Esophagus (tissue), 2 donors: ENCODE data around the gene PTGES2. TPM values are rescaled to one million over a fixed set of nuclear protein-coding genes. Genes with fewer than 3 reads are reported as not detected.
A peak's percentile ranks its signal among the peaks of the same experiment; 100 is the strongest.

ENCODE experiments used
- H3K27ac ChIP-seq, 2 donors: one replicate each; pipeline ENCODE4 v1.5.1; 2013; ENCODE audit warnings: low read depth in 2 of 2, mild to moderate bottlenecking in 2 of 2, inconsistent platforms in 1 of 2, low read length in 1 of 2, moderate library complexity in 1 of 2
- H3K27me3 ChIP-seq, 2 donors: one replicate each; pipeline ENCODE4 v1.6.1; 2013; ENCODE audit warnings: low read length in 2 of 2, control low read depth in 1 of 2, mild to moderate bottlenecking in 1 of 2; ENCODE audit not compliant: insufficient read depth in 2 of 2, control insufficient read depth in 1 of 2
- H3K36me3 ChIP-seq, 2 donors: one replicate each; pipeline ENCODE4 v1.6.1; 2013; ENCODE audit warnings: low read length in 1 of 2; ENCODE audit not compliant: control insufficient read depth in 2 of 2, insufficient read depth in 2 of 2
- H3K4me1 ChIP-seq, 2 donors: one replicate each; pipeline ENCODE4 v1.6.1; 2013; ENCODE audit warnings: low read length in 1 of 2; ENCODE audit not compliant: control insufficient read depth in 2 of 2, insufficient read depth in 2 of 2
- H3K4me3 ChIP-seq, 2 donors: one replicate each; pipeline ENCODE4 v1.5.1; 2013; ENCODE audit warnings: low read length in 2 of 2, mild to moderate bottlenecking in 2 of 2, low read depth in 1 of 2, moderate library complexity in 1 of 2
- H3K9me3 ChIP-seq, 2 donors: one replicate each; pipeline ENCODE4 v1.6.1; 2013; ENCODE audit warnings: mild to moderate bottlenecking in 2 of 2, low read depth in 1 of 2, low read length in 1 of 2, moderate library complexity in 1 of 2; ENCODE audit not compliant: control insufficient read depth in 2 of 2, insufficient read depth in 1 of 2
- WGBS, 2 donors: extraction: QIAGEN DNeasy Blood & Tissue Kit; methylation state at CpG; one replicate each; pipeline ENCODE4 v1.1.7; 2013; 5-methylcytosine and 5-hydroxymethylcytosine counted together
- polyA plus RNA-seq, 2 donors: library from polyadenylated mRNA; stranded (reverse); fragments of 200-250 nt; gene quantifications; one replicate each; pipeline ENCODE4 v1.2.3, GENCODE V29; 2013
- donor health status: healthy with polysubstance abuse.
- donor health status: Bipolar disorder and iron deficiency.

PTGES2 gene
- polyA plus RNA-seq, 2 donors = 59.0 to 59.4 TPM

DNA sequence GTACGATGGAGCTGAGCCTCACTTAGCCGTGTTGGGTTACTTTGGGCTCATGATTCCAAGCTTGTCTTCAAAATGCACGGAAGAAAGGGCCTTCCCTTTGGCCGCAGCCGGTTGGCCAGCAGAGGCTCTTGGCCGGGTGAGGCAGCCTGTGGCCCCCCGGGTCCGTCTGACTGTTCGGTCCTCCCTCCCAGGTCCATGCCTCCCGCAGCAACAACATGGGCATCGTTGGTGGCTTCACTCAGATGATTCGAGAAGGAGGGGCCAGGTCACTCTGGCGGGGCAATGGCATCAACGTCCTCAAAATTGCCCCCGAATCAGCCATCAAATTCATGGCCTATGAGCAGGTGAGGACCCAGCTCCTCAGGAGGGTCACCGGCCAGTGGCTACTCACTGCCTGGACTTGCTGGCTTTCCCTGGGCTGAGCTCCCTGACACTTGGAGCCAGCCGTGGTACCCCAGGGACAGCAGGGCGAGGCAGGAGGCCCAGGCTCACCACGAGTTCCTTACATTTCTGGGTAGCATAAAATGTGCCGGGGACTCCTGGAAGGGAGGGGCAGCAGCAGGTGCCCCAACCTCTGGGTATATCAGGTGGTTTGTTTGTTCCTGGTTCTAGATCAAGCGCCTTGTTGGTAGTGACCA is 21.9 kb downstream of the PTGES2 start:
- Histone ChIP-seq H3K9me3 (no peaks in the 10 kb centered on the region), H3K36me3 (peaks cover 37 to 63% of the 10 kb centered on the region in 2 donors), H3K4me3 (no peak overlapping the region), H3K27me3 (no peaks in the 10 kb centered on the region), H3K4me1 (peaks cover 4 to 6% of the 10 kb centered on the region in 2 donors), H3K27ac (no peak overlapping the region)
- WGBS, 2 donors = 86 to 90% methylated on average over 21 of the region's 21 CpGs

DNA sequence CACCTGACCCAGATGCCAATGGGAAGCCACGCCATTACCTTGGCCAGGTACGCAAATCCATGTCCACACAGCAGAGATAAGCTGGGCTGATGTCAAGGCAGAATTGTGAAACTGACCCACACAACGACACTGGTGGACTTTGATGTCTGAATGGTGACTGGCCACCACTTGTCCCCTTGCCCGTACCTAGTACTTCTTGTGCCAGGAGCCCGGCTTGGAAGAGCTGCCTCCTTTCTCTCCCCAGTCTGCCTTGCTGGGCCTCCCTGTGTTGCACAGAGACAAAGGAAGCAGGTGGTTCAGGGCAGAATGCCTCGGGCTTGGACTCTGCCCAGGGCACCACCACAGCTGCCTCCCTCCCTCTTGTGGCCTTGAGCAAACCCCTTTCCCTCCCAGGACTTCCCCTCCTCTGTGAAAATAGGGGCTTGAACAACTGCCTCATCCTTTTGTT is 23.3 kb downstream of the PTGES2 start:
- peak overlapping the region in 1 of 2 donors; percentile 13 for H3K27ac ChIP-seq
- H3K27me3 ChIP-seq = no peaks in the 10 kb centered on the region
- H3K4me1 ChIP-seq = peaks cover 9 to 18% of the 10 kb centered on the region in 2 donors
- WGBS, 2 donors = 57 to 62% methylated on average over 6 of the region's 6 CpGs
- H3K4me3 ChIP-seq = no peak overlapping the region
- peaks cover 37 to 64% of the 10 kb centered on the region in 2 donors for H3K36me3 ChIP-seq
- no peaks in the 10 kb centered on the region for H3K9me3 ChIP-seq

DNA sequence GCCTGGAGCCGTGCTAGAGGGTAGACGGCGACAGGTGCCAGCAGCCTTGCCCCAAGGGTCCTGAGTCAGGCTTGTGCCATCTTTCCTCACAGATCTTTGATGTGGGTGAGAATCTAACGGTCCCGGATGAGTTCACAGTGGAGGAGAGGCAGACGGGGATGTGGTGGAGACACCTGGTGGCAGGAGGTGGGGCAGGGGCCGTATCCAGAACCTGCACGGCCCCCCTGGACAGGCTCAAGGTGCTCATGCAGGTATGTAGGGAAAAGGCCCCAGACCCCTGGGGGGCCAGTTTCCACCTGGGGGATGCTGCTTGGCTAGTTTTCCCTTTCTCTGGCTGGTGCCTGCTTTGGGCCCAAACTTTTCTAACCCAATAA is 24.0 kb downstream of the PTGES2 start:
- Histone ChIP-seq H3K4me1 (peaks cover 8 to 19% of the 10 kb centered on the region in 2 donors), H3K27ac (no peak overlapping the region), H3K36me3 (peaks cover 37 to 64% of the 10 kb centered on the region in 2 donors), H3K9me3 (no peaks in the 10 kb centered on the region), H3K4me3 (no peak overlapping the region), H3K27me3 (no peaks in the 10 kb centered on the region)
- 65% methylated on average over 8 of the region's 8 CpGs for WGBS, 2 donors

DNA sequence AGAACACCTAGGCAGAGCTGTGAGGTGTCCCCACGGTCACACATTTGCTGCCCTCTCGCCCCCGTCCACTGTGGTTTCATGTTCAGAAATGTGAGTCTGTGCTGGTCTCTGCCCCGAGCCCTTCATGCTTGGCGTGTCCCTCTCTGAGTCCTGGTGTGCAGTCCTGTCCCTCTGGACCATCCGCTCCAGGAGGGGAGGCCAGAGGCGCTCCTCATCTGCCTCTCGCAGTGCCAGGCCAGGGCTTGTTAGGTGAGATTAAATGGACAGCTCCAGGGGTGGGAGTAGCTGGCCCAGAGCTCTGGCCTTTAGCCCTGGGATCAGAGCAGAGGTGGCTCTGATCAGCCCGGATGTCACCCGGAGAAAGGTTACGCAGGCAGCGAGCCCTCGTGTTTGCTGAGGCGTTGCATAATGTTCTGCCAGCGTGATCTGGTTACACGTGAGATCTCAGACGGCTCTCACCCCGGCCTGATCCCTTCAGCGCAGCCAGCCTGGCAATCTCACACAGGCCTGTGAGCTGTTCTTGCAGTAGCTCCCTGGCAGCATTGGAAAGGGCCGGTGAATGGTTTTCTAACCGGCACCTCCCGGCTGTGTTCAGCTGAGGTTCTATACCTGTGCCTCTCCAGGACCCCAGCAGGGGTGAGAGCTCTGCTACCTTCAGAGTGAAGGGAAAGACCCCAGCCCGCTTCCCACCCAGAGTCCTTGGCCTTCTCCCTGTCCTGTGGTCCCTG is 24.5 kb downstream of the PTGES2 start:
- 80 to 88% methylated on average over 23 of the region's 23 CpGs for WGBS, 2 donors
- Histone ChIP-seq H3K36me3 (peaks cover 37 to 62% of the 10 kb centered on the region in 2 donors), H3K4me3 (no peak overlapping the region), H3K27me3 (no peaks in the 10 kb centered on the region), H3K9me3 (no peaks in the 10 kb centered on the region), H3K4me1 (peaks cover 8 to 19% of the 10 kb centered on the region in 2 donors), H3K27ac (no peak overlapping the region)

DNA sequence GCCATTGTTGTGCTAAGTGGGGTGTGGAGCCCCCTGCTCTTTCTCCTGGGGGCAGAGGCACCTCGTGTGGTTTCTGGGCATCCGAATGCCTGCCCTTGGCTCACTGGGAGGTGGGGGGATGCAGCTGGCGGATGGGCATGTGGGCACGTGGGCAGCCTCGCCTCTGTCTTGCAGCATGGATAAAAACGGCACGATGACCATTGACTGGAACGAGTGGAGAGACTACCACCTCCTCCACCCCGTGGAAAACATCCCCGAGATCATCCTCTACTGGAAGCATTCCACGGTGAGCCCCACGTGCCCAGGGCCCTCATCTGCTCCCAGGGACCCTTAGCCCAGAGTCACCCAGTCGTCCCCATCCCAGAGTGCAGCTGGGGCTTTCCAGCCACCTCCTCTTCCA is 25.3 kb downstream of the PTGES2 start:
- Histone ChIP-seq H3K4me1 (peaks cover 11 to 23% of the 10 kb centered on the region in 2 donors), H3K9me3 (no peaks in the 10 kb centered on the region), H3K27ac (no peak overlapping the region), H3K36me3 (peaks cover 33 to 54% of the 10 kb centered on the region in 2 donors), H3K27me3 (no peaks in the 10 kb centered on the region), H3K4me3 (no peak overlapping the region)
- WGBS, 2 donors = 86 to 89% methylated on average over 13 of the region's 13 CpGs

DNA sequence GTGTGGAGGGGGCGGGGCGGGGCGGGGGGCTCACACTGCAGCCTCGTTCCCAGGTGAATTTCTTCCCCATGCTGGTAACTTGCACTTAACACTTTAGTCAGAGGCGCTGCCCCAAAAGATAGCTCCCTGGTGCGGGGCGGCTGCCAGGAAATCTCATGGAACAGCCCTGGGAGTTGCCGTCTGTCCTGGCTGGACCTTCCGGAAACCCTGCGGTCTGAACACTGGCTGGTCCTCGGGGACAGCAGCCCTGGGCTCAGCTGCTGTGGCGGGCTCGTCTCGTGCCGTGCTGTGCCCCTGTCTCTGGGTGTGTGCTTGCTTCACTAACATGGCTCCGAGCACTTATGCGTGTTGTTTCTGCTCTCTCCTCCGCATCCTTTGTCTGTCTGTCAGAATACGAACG is 25.8 kb downstream of the PTGES2 start:
- H3K27me3 ChIP-seq = no peaks in the 10 kb centered on the region
- peaks cover 30 to 49% of the 10 kb centered on the region in 2 donors for H3K36me3 ChIP-seq
- H3K4me1 ChIP-seq = peaks cover 11 to 23% of the 10 kb centered on the region in 2 donors
- H3K9me3 ChIP-seq = no peaks in the 10 kb centered on the region
- H3K4me3 ChIP-seq = no peak overlapping the region
- H3K27ac ChIP-seq = no peak overlapping the region
- 85 to 88% methylated on average over 20 of the region's 20 CpGs for WGBS, 2 donors

DNA sequence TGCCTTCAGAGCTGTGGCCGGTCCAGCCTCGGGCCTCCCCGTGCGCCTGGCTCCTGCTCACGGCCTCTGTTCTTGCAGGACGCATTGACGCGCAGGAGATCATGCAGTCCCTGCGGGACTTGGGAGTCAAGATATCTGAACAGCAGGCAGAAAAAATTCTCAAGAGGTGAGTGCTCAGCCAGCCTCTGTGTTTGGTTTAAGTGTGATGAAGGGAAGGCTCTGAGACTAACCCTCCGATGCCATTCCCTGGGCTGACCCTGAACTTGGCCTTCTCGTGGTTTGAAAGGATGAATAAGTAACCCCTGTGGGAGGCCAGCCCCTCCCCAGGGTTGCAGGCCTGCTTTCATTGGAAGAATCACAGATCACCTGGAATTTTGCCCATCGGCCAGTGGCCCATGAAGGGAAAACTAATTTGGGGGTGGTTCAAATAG is 26.3 kb downstream of the PTGES2 start:
- H3K27ac ChIP-seq = no peak overlapping the region
- H3K4me3 ChIP-seq = no peak overlapping the region
- H3K9me3 ChIP-seq = no peaks in the 10 kb centered on the region
- peaks cover 28 to 45% of the 10 kb centered on the region in 2 donors for H3K36me3 ChIP-seq
- 85 to 88% methylated on average over 12 of the region's 12 CpGs for WGBS, 2 donors
- H3K4me1 ChIP-seq = peaks cover 11 to 23% of the 10 kb centered on the region in 2 donors
- H3K27me3 ChIP-seq = no peaks in the 10 kb centered on the region

DNA sequence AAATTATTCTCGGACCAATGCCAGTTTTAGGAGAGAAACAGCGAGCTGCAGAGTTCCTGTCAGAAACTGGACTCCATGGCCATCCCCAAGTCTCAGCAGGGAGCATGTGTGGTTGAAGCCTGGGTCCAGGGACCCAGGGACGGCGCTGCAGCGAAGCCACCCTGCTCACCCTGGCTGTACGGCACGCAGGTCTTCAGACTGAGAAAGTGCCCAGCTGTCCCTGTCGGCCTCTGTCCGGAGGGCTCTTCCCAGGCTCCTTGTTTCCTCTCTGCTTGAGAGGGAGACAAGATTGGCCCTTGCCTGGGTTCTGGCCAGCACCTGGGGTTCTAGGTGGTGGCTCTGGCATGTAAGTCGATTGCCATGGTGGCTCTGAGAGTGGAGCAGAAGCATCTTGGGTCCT is 26.9 kb downstream of the PTGES2 start:
- Histone ChIP-seq H3K4me3 (peak overlapping the region in 1 of 2 donors; percentile 61), H3K36me3 (peaks cover 25 to 39% of the 10 kb centered on the region in 2 donors)
- 64 to 82% methylated on average over 10 of the region's 10 CpGs for WGBS, 2 donors

DNA sequence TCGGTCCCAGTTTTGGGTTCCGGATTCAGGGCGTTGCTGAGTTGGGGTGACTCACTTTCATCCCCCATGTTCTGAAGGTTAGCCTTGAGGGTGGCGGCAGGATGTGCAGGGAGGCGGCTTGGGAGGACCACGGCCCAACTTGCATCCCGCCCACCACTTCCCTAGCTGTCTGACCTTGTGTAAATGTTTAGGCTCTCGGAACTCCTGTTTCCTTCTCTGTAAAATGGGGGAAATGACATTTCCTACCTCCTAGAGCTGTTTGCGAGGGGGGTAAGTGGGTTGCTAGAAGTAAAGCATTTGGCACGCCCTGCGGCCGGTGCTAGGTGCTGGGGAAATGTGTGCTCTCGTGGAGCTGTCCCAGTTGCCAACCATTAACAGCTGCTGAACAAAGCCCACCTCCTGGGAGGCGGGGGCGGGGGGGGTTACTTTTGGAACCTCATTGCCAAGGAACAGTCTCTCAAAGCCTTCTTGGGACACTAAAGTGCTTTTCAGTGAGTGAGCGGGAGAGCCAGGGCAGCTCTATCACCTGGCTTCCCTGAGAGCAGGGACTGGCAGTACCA is 27.5 kb downstream of the PTGES2 start:
- H3K4me3 ChIP-seq = peak overlapping the region; percentile 54 to 61
- H3K9me3 ChIP-seq = no peaks in the 10 kb centered on the region
- 47 to 50% methylated on average over 16 of the region's 16 CpGs for WGBS, 2 donors

More for the DNA sequence above, 26.9 kb downstream of the PTGES2 start:
- peaks cover 11 to 23% of the 10 kb centered on the region in 2 donors for H3K4me1 ChIP-seq
- H3K27ac ChIP-seq = peak overlapping the region; percentile 89 to 99
- H3K27me3 ChIP-seq = no peaks in the 10 kb centered on the region
- no peaks in the 10 kb centered on the region for H3K9me3 ChIP-seq

More for the DNA sequence above, 27.5 kb downstream of the PTGES2 start:
- peaks cover 25 to 36% of the 10 kb centered on the region in 2 donors for H3K36me3 ChIP-seq
- H3K4me1 ChIP-seq = peaks cover 14 to 27% of the 10 kb centered on the region in 2 donors
- peak overlapping the region; percentile 89 to 99 for H3K27ac ChIP-seq
- no peaks in the 10 kb centered on the region for H3K27me3 ChIP-seq
